ENCODE data around the gene MTFR1L. TPM values are rescaled to one million over a fixed set of nuclear protein-coding genes. Genes with fewer than 3 reads are reported as not detected.

Gene MTFR1L
- total RNA-seq, 1 experiment from 2014 or later = 32.5 TPM

GRCh38 chr1:25858906-25859789 is 39.4 kb downstream of the MTFR1L start, which contains the start of gene AUNIP:
Gene AUNIP, minus strand, starts transcription at chr1:25859457. Its CDS starts 100 bp downstream, at chr1:25859357.
- H3K4ac ChIP-seq (ENCODE audit: low read depth, low read length) = peak within 1 kb of the TSS; percentile 40; the same call in 1 of the 2 replicates
- peak within 1 kb of the TSS; percentile 98 for H3K4me3 Mint-ChIP-seq
- peak; percentile 81 for DNase-seq
- H3K23me2 ChIP-seq (ENCODE audit: insufficient read length, low read depth, low read length, poor library complexity, severe bottlenecking) = peaks cover 16% of the 10 kb centered on the region
- H3K56ac ChIP-seq (ENCODE audit: insufficient read length, low read depth, low read length) = peak within 1 kb of the TSS; percentile 51
- no peaks in the 10 kb centered on the region for H3K79me1 ChIP-seq (ENCODE audit: insufficient read depth, low read depth, low read length, poor library complexity, severe bottlenecking)
- H3K27me3 ChIP-seq (ENCODE audit: insufficient read depth, low read length) = no peaks in the 10 kb centered on the region
- H3K4me1 ChIP-seq (ENCODE audit: insufficient read depth, low read length) = peaks cover 3% of the 10 kb centered on the region; the same call in 1 of the 2 replicates
- no peak within 1 kb of the TSS for H3K23ac ChIP-seq (ENCODE audit: insufficient read length, low read depth, low read length)
- H2BK15ac ChIP-seq (ENCODE audit: low read depth, low read length) = 0 out of 2 replicates have a peak within 1 kb of the TSS, but pooled peaks have one; percentile 82
- H2BK5ac ChIP-seq (ENCODE audit: insufficient read length, low read length) = peak within 1 kb of the TSS; percentile 56
- H3K27ac ChIP-seq (ENCODE audit: insufficient read length, low read depth, low read length) = peak within 1 kb of the TSS; percentile 65
- peak within 1 kb of the TSS; percentile 89 for H4K5ac ChIP-seq (ENCODE audit: insufficient read length, low read depth, low read length)
- no peak within 1 kb of the TSS for H4K91ac ChIP-seq (ENCODE audit: insufficient read length, low read depth, low read length)
- peak within 1 kb of the TSS; percentile 95 for H2AFZ ChIP-seq (ENCODE audit: low read length)
- peak within 1 kb of the TSS; percentile 97 for H3K9ac ChIP-seq (ENCODE audit: extremely low read depth, insufficient read length, low read length)
- H2BK12ac ChIP-seq (ENCODE audit: insufficient read length, low read depth, low read length) = peak within 1 kb of the TSS; percentile 12
- TF ChIP-seq CTCF (conservative IDR thresholded peaks at IDR 0.05) = no peak
- no CpG with 5 or more reads among the region's 77 CpGs for WGBS (ENCODE audit: extremely low coverage, insufficient read length, low lambda C conversion rate)
- H3K4me2 ChIP-seq (ENCODE audit: insufficient read depth, insufficient read length, low read length) = peak within 1 kb of the TSS; percentile 96
- no peaks in the 10 kb centered on the region for H3K9me3 ChIP-seq (ENCODE audit: control insufficient read depth, low read depth, low read length)
- H2BK120ac ChIP-seq (ENCODE audit: low read depth, low read length, poor library complexity, severe bottlenecking) = no peak within 1 kb of the TSS
- no peak within 1 kb of the TSS for H2BK20ac ChIP-seq (ENCODE audit: low read depth, low read length, poor library complexity, severe bottlenecking)
- peaks cover 0 to 12% (median 11%) of the 10 kb centered on the region in 3 experiments; a peak in 4 of 7 replicates for H3K36me3 Mint-ChIP-seq (ENCODE audit: insufficient read depth in 1 of 3, low read depth in 3 of 3)
- peak within 1 kb of the TSS; percentile 99 for H3K14ac ChIP-seq (ENCODE audit: insufficient read depth, low read length)
- no peaks in the 10 kb centered on the region for H3K27me3 Mint-ChIP-seq (ENCODE audit: low read depth)
- peak within 1 kb of the TSS; percentile 83 to 99 (median 97) for H3K27ac Mint-ChIP-seq
- peaks cover 14 to 24% of the 10 kb centered on the region in 2 experiments for H3K4me1 Mint-ChIP-seq
- no peak within 1 kb of the TSS for H2AK5ac ChIP-seq (ENCODE audit: insufficient read length, low read length)
- no peak within 1 kb of the TSS for H4K8ac ChIP-seq (replicated peaks; ENCODE audit: insufficient read length, low read depth, low read length)
- peak within 1 kb of the TSS; percentile 95 for H3K18ac ChIP-seq (ENCODE audit: insufficient read length, low read depth, low read length)
- H4K20me1 ChIP-seq (ENCODE audit: control insufficient read depth, insufficient read depth, insufficient read length) = no peaks in the 10 kb centered on the region
- peaks cover 9% of the 10 kb centered on the region; the same call in 1 of the 2 replicates for H3K79me2 ChIP-seq (ENCODE audit: insufficient read depth, low read length)
- H3K9me3 Mint-ChIP-seq = no peaks in the 10 kb centered on the region
- H3T11ph ChIP-seq (ENCODE audit: low read length) = no peak within 1 kb of the TSS
